HepG2 (cell line): ENCODE results near the gene EIF4H. TPM values are rescaled to one million over a fixed set of nuclear protein-coding genes. Genes with fewer than 3 reads are reported as not detected.

Experiments
- ATAC-seq: fragments of 200-7000 bp; cut with Tn5 transposase; 3 replicates; pipeline ENCODE4 v1.9.1; 2020; ENCODE audit warnings: mild to moderate bottlenecking, moderate library complexity
- BruUV-seq: library from RNA; stranded (reverse); fragments of 400-500 nt; replicated peaks from 2 replicates; lab custom pipeline; 2021; lab: Mats Ljungman, UMichigan
- CTCF ChIA-PET: fragments of 300-600 bp; formaldehyde crosslinking; extraction: SDS; loops from one replicate; lab custom pipeline; 2021; ENCODE audit warnings: low total read pairs, inconsistent platforms, low intra/inter-chr PET ratio; lab: Yijun Ruan, JAX
- POLR2A ChIA-PET: fragments of 350-600 bp; sonication (Branson Sonifier 250); formaldehyde crosslinking; loops from one replicate; lab custom pipeline; 2020; ENCODE audit warnings: antibody characterized with exemption, inconsistent platforms; lab: Yijun Ruan, JAX
- DNase-seq: peaks from one replicate; pipeline ENCODE4 v3.0.0-alpha.2; 2015; ENCODE audit warnings: low spot score
- FAIRE-seq: peaks from 3 replicates; lab custom pipeline; 2011; peaks lifted over from hg19 to GRCh38; lab: Jason Lieb, UNC
- H2AFZ ChIP-seq: one replicate; pipeline ENCODE4 v1.6.1; 2011; ENCODE audit warnings: low read length, inconsistent platforms
- H3K27ac ChIP-seq: fragments of 300-600 bp; 3 replicates; pipeline ENCODE4 v1.8.0; 2011; ENCODE audit warnings: mixed run types, mild to moderate bottlenecking, mixed read lengths, low read length, inconsistent platforms; ENCODE audit not compliant: insufficient read depth; ENCODE audit errors: extremely low read length
- H3K27me3 ChIP-seq, 2 experiments: fragments of 200-600 bp in 1 of 2; 2 replicates in 1 of 2; 3 replicates in 1 of 2; pipeline versions ENCODE4 v1.6.0 to v1.8.0; 2011; ENCODE audit warnings: low read length in 2 of 2, mild to moderate bottlenecking in 2 of 2, moderate library complexity in 2 of 2, inconsistent platforms in 1 of 2; ENCODE audit not compliant: insufficient read depth in 2 of 2, control insufficient read depth in 1 of 2
- H3K36me3 ChIP-seq, 2 experiments: fragments of 200-600 bp in 1 of 2; replicated peaks in 1 of 2; 2 replicates in 1 of 2; 3 replicates in 1 of 2; pipeline versions ENCODE4 v1.5.1 to v1.8.0; 2011; ENCODE audit warnings: low read length in 2 of 2, inconsistent platforms in 1 of 2; ENCODE audit not compliant: insufficient read depth in 2 of 2, control insufficient read depth in 1 of 2
- H3K4me1 ChIP-seq: 2 replicates; pipeline ENCODE4 v1.5.1; 2012; ENCODE audit warnings: low read length, inconsistent platforms; ENCODE audit not compliant: insufficient read depth
- H3K4me2 ChIP-seq: 2 replicates; pipeline ENCODE4 v1.6.0; 2011; ENCODE audit warnings: low read depth, low read length, inconsistent platforms
- H3K4me3 ChIP-seq, 3 experiments: fragments of 200-600 bp in 1 of 3; sonication (generic), shearing (Covaris generic) in 1 of 3; replicated peaks in 1 of 3; 2 replicates each; pipeline ENCODE4 v1.5.1; 2011 to 2016; ENCODE audit warnings: low read length in 3 of 3, inconsistent platforms in 2 of 3, low read depth in 2 of 3, mild to moderate bottlenecking in 2 of 3, control low read depth in 1 of 3, mixed read lengths in 1 of 3; ENCODE audit not compliant: insufficient read depth in 1 of 3
- H3K79me2 ChIP-seq: one replicate; pipeline ENCODE4 v1.6.1; 2011; ENCODE audit warnings: low read length, inconsistent platforms; ENCODE audit not compliant: insufficient read depth
- H3K9ac ChIP-seq: 2 replicates; pipeline ENCODE4 v1.6.0; 2011; ENCODE audit warnings: mild to moderate bottlenecking, low read depth, low read length, inconsistent platforms; ENCODE audit not compliant: insufficient read depth
- H3K9me3 ChIP-seq: 2 replicates; pipeline ENCODE4 v1.5.1; 2012; ENCODE audit warnings: mild to moderate bottlenecking, low read length
- H4K20me1 ChIP-seq: 2 replicates; pipeline ENCODE4 v1.6.0; 2011; ENCODE audit warnings: inconsistent platforms, mild to moderate bottlenecking, low read length, moderate library complexity; ENCODE audit not compliant: insufficient read depth
- CBX1 ChIP-seq: IDR thresholded peaks from one replicate; pipeline ENCODE4 v1.6.1; 2016; ENCODE audit warnings: antibody characterized with exemption, low read depth
- EEA1 ChIP-seq: sonication (generic); formaldehyde crosslinking; IDR thresholded peaks from 2 replicates; pipeline ENCODE4 v1.5.1; 2020; ENCODE audit warnings: mild to moderate bottlenecking, missing genetic modification reagents, borderline replicate concordance
- POLR2G ChIP-seq: fragments of 200-400 bp; formaldehyde crosslinking; IDR thresholded peaks from 2 replicates; pipeline ENCODE4 v1.6.1; 2018; ENCODE audit warnings: mild to moderate bottlenecking, low read depth, low read length, moderate library complexity
- SNAI1 ChIP-seq: sonication (generic); formaldehyde crosslinking; IDR thresholded peaks from 2 replicates; pipeline ENCODE4 v1.5.0; 2020; ENCODE audit warnings: mild to moderate bottlenecking, missing genetic modification reagents, borderline replicate concordance
- TBX2 ChIP-seq: sonication (generic); formaldehyde crosslinking; IDR thresholded peaks from 2 replicates; pipeline ENCODE4 v1.5.0; 2020; ENCODE audit warnings: missing genetic modification reagents, mild to moderate bottlenecking, borderline replicate concordance
- ZFP90 ChIP-seq: sonication (generic); formaldehyde crosslinking; IDR thresholded peaks from 2 replicates; pipeline ENCODE4 v1.8.0; 2022; ENCODE audit warnings: missing genetic modification reagents, mild to moderate bottlenecking, inconsistent platforms, borderline replicate concordance
- ZNF331 ChIP-seq: sonication (generic); formaldehyde crosslinking; IDR thresholded peaks from 2 replicates; pipeline ENCODE4 v1.4.0; 2020; ENCODE audit warnings: missing genetic modification reagents
- ZNF766 ChIP-seq: sonication (generic); formaldehyde crosslinking; IDR thresholded peaks from 2 replicates; pipeline ENCODE4 v1.5.0; 2020; ENCODE audit warnings: missing genetic modification reagents, borderline replicate concordance
- WGBS: methylation state at CpG from one replicate; pipeline ENCODE4 v1.1.6; 2017; ENCODE audit warnings: low lambda C conversion rate; 5-methylcytosine and 5-hydroxymethylcytosine counted together
- in situ Hi-C: cut with HindIII; loops from 2 replicates; pipeline ENCODE4 v1.10.0; 2017; ENCODE audit warnings: low pct_unique_long_range_greater_than_20kb; ENCODE audit not compliant: extremely low pct_ligation_motif_present
- intact Hi-C: fragments of 100-400 bp; cut with micrococcal nuclease; formaldehyde crosslinking; loops from one replicate; pipeline ENCODE4 v1.10.0; 2022; ENCODE audit not compliant: unreplicated experiment
- polyA plus RNA-seq, 8 experiments: library from polyadenylated mRNA; depleted of rRNA in 3 of 8; stranded (reverse) in 7 of 8; unstranded in 1 of 8; fragments of >200 nt; fragmentation: Illumina TruSeq in 4 of 8; extraction: Trizol in 4 of 8; gene quantifications; 2 replicates each; pipeline versions ENCODE4 v1.2.1 to v1.2.3, GENCODE V29; 2011 to 2016; ENCODE audit warnings: low read depth in 4 of 8, missing spikeins in 1 of 8, mixed read lengths in 1 of 8; ENCODE audit not compliant: insufficient read depth in 1 of 8
- total RNA-seq, 5 experiments: library from RNA; depleted of rRNA; stranded (reverse); fragments of >200 nt; fragmentation: Illumina TruSeq; extraction: Trizol; gene quantifications; 2 replicates each; pipeline ENCODE4 v1.2.3, GENCODE V29; 2016; ENCODE audit warnings: low read depth in 1 of 5
- TF ChIP-seq, protein P1 (sequence below): sonication (generic); formaldehyde crosslinking; IDR thresholded peaks from 2 replicates; pipeline ENCODE4 v1.5.1; 2020; ENCODE audit warnings: missing genetic modification reagents, mild to moderate bottlenecking, borderline replicate concordance

Gene EIF4H
- total and polyA plus RNA-seq, 2 of the 13 experiments (the other 11 are each of a cell fraction or from before 2014, with no cell fraction given), result 232 to 321 TPM

DNA sequence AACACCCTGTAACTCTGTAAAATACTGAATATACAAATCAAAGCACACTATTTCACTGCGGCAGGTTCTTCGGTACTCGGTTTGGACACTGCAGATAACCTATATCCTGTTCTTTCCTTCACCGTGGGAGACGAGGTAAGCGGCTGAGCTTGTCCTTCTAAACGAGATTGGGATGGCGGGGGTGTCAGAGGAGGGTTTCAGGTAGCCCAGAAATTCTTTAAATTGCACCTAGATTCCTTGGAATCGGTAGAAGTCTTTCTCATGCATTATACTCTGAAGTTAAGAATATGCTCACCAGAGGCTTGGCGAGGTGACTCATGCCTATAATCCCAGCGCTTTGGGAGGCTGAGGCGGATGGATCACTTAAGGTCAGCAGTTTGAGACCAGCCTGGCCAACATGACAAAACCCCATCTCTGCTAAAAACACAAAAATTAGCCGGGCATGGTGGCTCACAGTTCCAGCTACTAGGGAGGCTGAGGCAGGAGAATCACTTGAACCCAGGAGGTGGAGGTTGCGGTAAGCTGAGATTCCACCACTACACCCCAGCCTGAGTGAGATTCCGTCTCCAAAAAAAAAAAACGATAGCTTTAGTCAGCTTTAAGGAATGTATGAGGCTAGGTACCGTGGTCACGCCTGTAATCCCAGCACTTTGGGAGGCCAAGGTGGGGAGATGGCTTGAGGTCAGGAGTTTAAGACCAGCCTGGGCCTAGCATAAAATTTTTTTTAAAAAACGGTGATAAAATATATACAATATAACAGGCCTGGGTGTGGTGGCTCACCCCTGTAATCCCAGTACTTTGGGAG, 25.6 kb downstream of the EIF4H start:
- 91% methylated on average over 19 of the region's 19 CpGs for WGBS
- no peak overlapping the region for H3K4me3 ChIP-seq
- H4K20me1 ChIP-seq, result no peaks in the 10 kb centered on the region
- no peak for FAIRE-seq
- no TSS peak for BruUV-seq
- peaks cover 4 to 10% of the 10 kb centered on the region in 2 experiments; a peak in 4 of 5 replicates for H3K36me3 ChIP-seq
- H3K79me2 ChIP-seq, result no peaks in the 10 kb centered on the region
- no peak overlapping the region for H3K4me2 ChIP-seq
- H3K27me3 ChIP-seq, result no peaks in the 10 kb centered on the region
- in situ Hi-C loops (loop anchor here (25.0 kb wide), 1 partner anchor 363 kb away; no protein-coding TSS in a partner anchor), intact Hi-C loops (loop anchor here (5.0 to 10.0 kb wide), 2 partner anchors 65 to 132 kb away; no protein-coding TSS in a partner anchor)
- POLR2A ChIA-PET, result interaction anchor here (0.7 kb wide), 1 partner anchor 162 kb away, joined by 3 read pairs; no protein-coding TSS in a partner anchor
- DNase-seq, result no peak
- no peaks in the 10 kb centered on the region for H3K4me1 ChIP-seq
- no peaks in the 10 kb centered on the region for H3K9me3 ChIP-seq
- H3K27ac ChIP-seq, result no peak overlapping the region
- CTCF ChIA-PET, result interaction anchor here (1.8 kb wide), 1 partner anchor 132 kb away, joined by 5 read pairs; no protein-coding TSS in a partner anchor
- ATAC-seq, result no peak; the same call in 2 of the 3 replicates
- H2AFZ ChIP-seq, result no peak overlapping the region
- TF ChIP-seq ZNF331 (CRISPR knock-in tag) (no peak), TBX2 (CRISPR knock-in tag) (no peak), ZNF766 (CRISPR knock-in tag) (no peak), POLR2G (0 out of 2 replicates have a peak, but pooled peaks have one; percentile 15)
- H3K9ac ChIP-seq, result no peak overlapping the region

DNA sequence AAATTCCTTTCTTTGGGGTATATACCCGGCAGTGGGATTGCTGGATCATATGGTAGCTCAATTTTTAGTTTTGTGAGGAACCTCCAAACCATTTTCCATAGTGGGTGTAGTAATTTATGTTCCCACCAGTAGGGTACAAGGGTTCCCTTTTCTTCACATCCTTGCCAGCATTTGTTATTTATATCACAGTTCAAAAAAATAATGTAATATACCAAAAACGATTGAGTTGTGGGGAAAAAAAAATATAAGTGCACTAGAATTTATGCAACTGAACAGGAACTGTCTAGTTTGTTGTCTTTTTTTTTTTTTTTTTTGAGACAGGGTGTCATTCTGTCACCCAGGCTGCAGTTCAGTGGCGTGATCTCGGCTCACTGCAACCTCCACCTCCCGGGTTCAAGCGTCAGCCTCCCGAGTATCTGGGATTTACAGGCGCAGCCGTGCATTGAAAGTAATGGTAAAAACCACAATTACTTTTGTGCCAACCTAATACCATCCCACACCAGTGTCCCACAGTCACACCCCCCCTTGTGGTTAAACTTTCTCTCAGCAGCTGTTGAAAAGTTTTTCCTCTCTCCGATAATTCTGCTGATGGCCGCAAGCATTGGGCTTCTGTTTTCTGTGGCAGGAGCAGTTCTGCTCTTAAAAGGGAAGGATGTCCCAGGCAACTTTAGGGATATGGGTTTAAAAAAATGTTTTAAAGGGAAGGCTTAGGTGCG, 28.8 kb downstream of the EIF4H start:
- peak; percentile 32 for DNase-seq
- Histone ChIP-seq H3K36me3 (no peaks in the 10 kb centered on the region), H2AFZ (no peak overlapping the region), H3K4me3 (no peak overlapping the region), H3K9me3 (no peaks in the 10 kb centered on the region), H3K9ac (no peak overlapping the region), H3K27me3 (no peaks in the 10 kb centered on the region), H3K79me2 (no peaks in the 10 kb centered on the region), H4K20me1 (no peaks in the 10 kb centered on the region), H3K4me2 (no peak overlapping the region), H3K4me1 (0 out of 2 replicates have a peak, but pooled peaks cover 5% of the 10 kb centered on the region), H3K27ac (no peak overlapping the region)
- CTCF ChIA-PET, result interaction anchor here (0.9 to 1.5 kb wide), 3 partner anchors 135 to 199 kb away, joined by 3 to 8 read pairs (median 4); no protein-coding TSS in a partner anchor
- intact Hi-C loops (loop anchor here (5.0 to 10.0 kb wide), 2 partner anchors 62 to 136 kb away; no protein-coding TSS in a partner anchor), in situ Hi-C loops (loop anchor here (25.0 kb wide), 1 partner anchor 359 kb away; no protein-coding TSS in a partner anchor)
- FAIRE-seq, result peak; percentile 59
- WGBS, result 55% methylated on average over 12 of the region's 12 CpGs
- ATAC-seq, result peak; percentile 28
- POLR2A ChIA-PET, result no interaction called here
- no TSS peak for BruUV-seq
- TF ChIP-seq EEA1 (CRISPR knock-in tag) (no peak), CBX1 (no peak), SNAI1 (no peak), ZFP90 (CRISPR knock-in tag) (no peak)
- TF ChIP-seq, protein P1, sequence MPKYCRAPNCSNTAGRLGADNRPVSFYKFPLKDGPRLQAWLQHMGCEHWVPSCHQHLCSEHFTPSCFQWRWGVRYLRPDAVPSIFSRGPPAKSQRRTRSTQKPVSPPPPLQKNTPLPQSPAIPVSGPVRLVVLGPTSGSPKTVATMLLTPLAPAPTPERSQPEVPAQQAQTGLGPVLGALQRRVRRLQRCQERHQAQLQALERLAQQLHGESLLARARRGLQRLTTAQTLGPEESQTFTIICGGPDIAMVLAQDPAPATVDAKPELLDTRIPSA (CRISPR knock-in tag), result no peak
